B cell (primary cell): ENCODE data around the gene ABCC9. TPM values are rescaled to one million over a fixed set of nuclear protein-coding genes. Genes with fewer than 3 reads are reported as not detected.

Experiments
- ATAC-seq: fragments of 200-7000 bp; cut with Tn5 transposase; one replicate; pipeline ENCODE4 v1.10.0; 2021; ENCODE audit warnings: low read depth, mild to moderate bottlenecking, moderate number of reproducible peaks, moderate library complexity
- CTCF ChIA-PET: fragments of 350-600 bp; sonication (Branson Sonifier 250); formaldehyde crosslinking; loops from one replicate; lab custom pipeline; 2021; ENCODE audit warnings: antibody characterized with exemption, inconsistent platforms; lab: Charles Lee
- POLR2A ChIA-PET: fragments of 350-600 bp; sonication (Branson Sonifier 250); formaldehyde crosslinking; loops from one replicate; lab custom pipeline; 2021; ENCODE audit warnings: antibody characterized with exemption; lab: Charles Lee
- DNase-seq: peaks from one replicate; pipeline ENCODE4 v3.0.0; 2013
- H2AFZ ChIP-seq: 2 replicates; pipeline ENCODE4 v1.6.1; 2012; ENCODE audit warnings: mild to moderate bottlenecking, low read depth, low read length; ENCODE audit not compliant: insufficient read depth, poor library complexity, severe bottlenecking
- H3K27ac ChIP-seq, 2 donors: 1 replicate in 1 of 2; 2 replicates in 1 of 2; pipeline ENCODE4 v1.5.1; 2012 to 2013; ENCODE audit warnings: low read length in 2 of 2, mild to moderate bottlenecking in 2 of 2, moderate library complexity in 1 of 2
- H3K27me3 ChIP-seq, 4 experiments: fragments of 200-600 bp in 1 of 4; sonication (generic) in 1 of 4; replicated peaks in 1 of 4; 1 replicate in 2 of 4; 2 replicates in 2 of 4; pipeline versions ENCODE4 v1.6.1 to v1.7.0; 2013 to 2016; ENCODE audit warnings: low read length in 3 of 4, mild to moderate bottlenecking in 2 of 4, mixed read lengths in 1 of 4, moderate library complexity in 1 of 4; ENCODE audit not compliant: insufficient read depth in 4 of 4, control insufficient read depth in 3 of 4; ENCODE audit errors: control extremely low read depth in 1 of 4
- H3K36me3 ChIP-seq, 2 experiments: replicated peaks in 1 of 2; 1 replicate in 1 of 2; 2 replicates in 1 of 2; pipeline versions ENCODE4 v1.6.1 to v1.7.1; 2013; ENCODE audit warnings: low read length in 1 of 2; ENCODE audit not compliant: insufficient read depth in 2 of 2, control insufficient read depth in 1 of 2; ENCODE audit errors: control extremely low read depth in 1 of 2, extremely low read depth in 1 of 2
- H3K4me1 ChIP-seq, 2 donors: fragments of 200-600 bp in 1 of 2; sonication (generic) in 1 of 2; 1 replicate in 1 of 2; 2 replicates in 1 of 2; pipeline versions ENCODE4 v1.5.1 to v1.6.1; 2013 to 2017; ENCODE audit warnings: low read length in 2 of 2; ENCODE audit not compliant: control insufficient read depth in 2 of 2, insufficient read depth in 2 of 2
- H3K4me2 ChIP-seq: replicated peaks from 2 replicates; pipeline ENCODE3; 2012; ENCODE audit warnings: mild to moderate bottlenecking, low read depth, low read length; ENCODE audit not compliant: poor library complexity, severe bottlenecking
- H3K4me3 ChIP-seq, 5 experiments: fragments of 200-600 bp in 1 of 5; sonication (generic) in 1 of 5; 1 replicate in 3 of 5; 2 replicates in 2 of 5; pipeline versions ENCODE4 v1.5.1 to v1.7.0; 2011 to 2016; ENCODE audit warnings: low read length in 4 of 5, mild to moderate bottlenecking in 4 of 5, low read depth in 2 of 5, control low read depth in 1 of 5, moderate library complexity in 1 of 5; ENCODE audit not compliant: insufficient read depth in 1 of 5; ENCODE audit errors: control extremely low read depth in 1 of 5, extremely low read depth in 1 of 5
- H3K79me2 ChIP-seq: fragments of 200-600 bp; sonication (generic); one replicate; pipeline ENCODE4 v1.6.0; 2016; ENCODE audit warnings: low read length; ENCODE audit not compliant: control insufficient read depth, insufficient read depth
- H3K9ac ChIP-seq: fragments of 200-600 bp; sonication (generic); 2 replicates; pipeline ENCODE4 v1.6.1; 2017; ENCODE audit warnings: mild to moderate bottlenecking, low read length, moderate library complexity
- H3K9me3 ChIP-seq, 3 donors: one replicate each; pipeline versions ENCODE4 v1.6.1 to v1.7.1; 2013; ENCODE audit warnings: low read length in 2 of 3; ENCODE audit not compliant: control insufficient read depth in 2 of 3, insufficient read depth in 1 of 3; ENCODE audit errors: control extremely low read depth in 1 of 3
- H4K20me1 ChIP-seq: 2 replicates; pipeline ENCODE4 v1.6.0; 2012; ENCODE audit warnings: mild to moderate bottlenecking, low read length; ENCODE audit not compliant: insufficient read depth, control insufficient read depth, poor library complexity, severe bottlenecking
- H3K27ac Mint-ChIP-seq: one replicate; pipeline ENCODE4 v1.8.0; 2021; ENCODE audit warnings: mixed read lengths
- H3K27me3 Mint-ChIP-seq: one replicate; pipeline ENCODE4 v1.8.0; 2021; ENCODE audit warnings: mixed read lengths
- H3K4me1 Mint-ChIP-seq: one replicate; pipeline ENCODE4 v1.8.0; 2021; ENCODE audit warnings: mixed read lengths
- H3K4me3 Mint-ChIP-seq: one replicate; pipeline ENCODE4 v1.8.0; 2021; ENCODE audit warnings: mixed read lengths
- H3K9me3 Mint-ChIP-seq: one replicate; pipeline ENCODE4 v1.8.0; 2022; ENCODE audit warnings: mixed read lengths; ENCODE audit not compliant: insufficient read depth
- CTCF ChIP-seq: fragments of 200-600 bp; IDR thresholded peaks from one replicate; pipeline ENCODE4 v1.8.0; 2022; ENCODE audit warnings: antibody characterized with exemption, mild to moderate bottlenecking
- EZH2 ChIP-seq: IDR thresholded peaks from 2 replicates; pipeline ENCODE4 v1.6.1; 2012; ENCODE audit warnings: borderline replicate concordance, low read depth, mild to moderate bottlenecking, moderate library complexity, low read length; ENCODE audit not compliant: insufficient read depth, poor library complexity, severe bottlenecking
- WGBS: methylation state at CpG from one replicate; pipeline ENCODE4 v1.1.5; 2013; ENCODE audit warnings: missing lambda C conversion rate; ENCODE audit not compliant: insufficient coverage; 5-methylcytosine and 5-hydroxymethylcytosine counted together
- intact Hi-C: fragments of 100-400 bp; cut with micrococcal nuclease; formaldehyde crosslinking; loops from one replicate; pipeline ENCODE4 v1.10.0; 2022
- polyA plus RNA-seq: library from polyadenylated mRNA; depleted of rRNA; stranded (reverse); fragments of >200 nt; gene quantifications from 2 replicates; pipeline ENCODE4 v1.2.3, GENCODE V29; 2012
- total RNA-seq, 2 donors: library from RNA; stranded (reverse); fragments of 120-200 nt in 1 of 2; gene quantifications; 1 replicate in 1 of 2; 2 replicates in 1 of 2; pipeline versions ENCODE4 v1.2.3 to v1.2.4, GENCODE V29; 2013 to 2022

ABCC9 gene
- total and polyA plus RNA-seq, 2 donors (not counting 1 experiment from before 2014, with no cell fraction given): not detected

GRCh38 chr12:21980544-21980943, 39.3 kb upstream of the ABCC9 start:
- no peak overlapping the region for H2AFZ ChIP-seq
- no peaks in the 10 kb centered on the region for H3K4me1 Mint-ChIP-seq
- intact Hi-C loops: no loop called here
- TF ChIP-seq CTCF (no peak), EZH2 (no peak)
- H3K27me3 Mint-ChIP-seq: peaks cover 7% of the 10 kb centered on the region
- H3K4me2 ChIP-seq: no peak overlapping the region
- no peaks in the 10 kb centered on the region for H3K79me2 ChIP-seq
- H3K27ac Mint-ChIP-seq: no peak overlapping the region
- no peak overlapping the region for H3K4me3 Mint-ChIP-seq
- no peak overlapping the region for H3K4me3 ChIP-seq
- H3K9me3 ChIP-seq: no peaks in the 10 kb centered on the region
- no peak overlapping the region for H3K27ac ChIP-seq
- CTCF ChIA-PET: no interaction called here
- no peaks in the 10 kb centered on the region for H4K20me1 ChIP-seq
- H3K36me3 ChIP-seq: no peaks in the 10 kb centered on the region
- H3K9me3 Mint-ChIP-seq: no peaks in the 10 kb centered on the region
- POLR2A ChIA-PET: no interaction called here
- H3K27me3 ChIP-seq: peaks cover 0 to 2% (median 0%) of the 10 kb centered on the region in 4 experiments
- no peak overlapping the region for H3K9ac ChIP-seq
- H3K4me1 ChIP-seq: no peaks in the 10 kb centered on the region
- no CpG with 5 or more reads among the region's 1 CpG for WGBS
- no peak for ATAC-seq
- no peak for DNase-seq

GRCh38 chr12:21975293-21975692, 34.1 kb upstream of the ABCC9 start:
- Histone ChIP-seq H3K27ac (no peak overlapping the region), H4K20me1 (no peaks in the 10 kb centered on the region), H2AFZ (no peak overlapping the region), H3K79me2 (no peaks in the 10 kb centered on the region), H3K4me1 (no peaks in the 10 kb centered on the region), H3K9ac (no peak overlapping the region), H3K9me3 (no peaks in the 10 kb centered on the region), H3K4me3 (no peak overlapping the region), H3K4me2 (no peak overlapping the region), H3K36me3 (no peaks in the 10 kb centered on the region), H3K27me3 (no peaks in the 10 kb centered on the region)
- H3K4me3 Mint-ChIP-seq: no peak overlapping the region
- peaks cover 2% of the 10 kb centered on the region for H3K9me3 Mint-ChIP-seq
- ChIA-PET POLR2A (no interaction called here), CTCF (no interaction called here)
- no peaks in the 10 kb centered on the region for H3K4me1 Mint-ChIP-seq
- ATAC-seq (no peak), DNase-seq (no peak)
- intact Hi-C loops: no loop called here
- peaks cover 3% of the 10 kb centered on the region for H3K27me3 Mint-ChIP-seq
- no peak for TF ChIP-seq CTCF
- no peak for TF ChIP-seq EZH2
- no CpG with 5 or more reads among the region's 1 CpG for WGBS
- no peak overlapping the region for H3K27ac Mint-ChIP-seq
